ENCODE data around the gene DOCK8.

DNA sequence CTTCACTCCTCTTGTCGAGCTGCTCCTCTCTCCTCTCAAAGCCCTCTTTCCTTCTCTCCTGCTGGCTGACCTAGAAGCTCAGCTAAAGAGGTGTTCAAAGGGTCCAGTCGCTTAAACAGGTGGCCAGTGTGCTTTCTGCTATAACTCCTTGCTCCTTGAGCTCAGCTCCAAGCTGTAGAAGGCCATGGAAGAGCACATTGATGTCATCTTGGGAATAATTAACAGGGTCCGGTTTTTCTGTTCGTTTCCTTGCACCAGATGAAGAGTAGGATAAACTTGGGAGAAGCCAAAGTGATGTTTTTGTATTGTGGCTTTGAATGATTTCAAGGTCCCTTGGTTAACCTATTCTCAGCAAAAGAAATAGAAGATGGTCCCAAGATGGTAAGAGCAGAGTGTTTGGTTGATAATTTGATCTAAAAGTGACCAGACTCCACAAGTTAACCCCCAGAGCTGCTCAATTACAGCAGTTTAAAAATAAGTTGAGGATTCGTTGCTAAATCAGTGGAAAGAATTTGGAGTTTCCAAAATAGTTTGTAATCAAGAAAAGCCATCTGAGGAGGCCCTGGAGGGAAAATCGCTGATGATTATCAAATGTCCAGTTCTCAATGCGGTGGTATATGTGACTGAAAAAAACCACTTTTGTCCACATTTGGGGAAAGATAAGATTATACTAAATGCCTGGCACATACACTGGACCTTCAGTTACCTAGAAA lies 148.1 kb downstream of the DOCK8 start:
- TF ChIP-seq, protein P1, sequence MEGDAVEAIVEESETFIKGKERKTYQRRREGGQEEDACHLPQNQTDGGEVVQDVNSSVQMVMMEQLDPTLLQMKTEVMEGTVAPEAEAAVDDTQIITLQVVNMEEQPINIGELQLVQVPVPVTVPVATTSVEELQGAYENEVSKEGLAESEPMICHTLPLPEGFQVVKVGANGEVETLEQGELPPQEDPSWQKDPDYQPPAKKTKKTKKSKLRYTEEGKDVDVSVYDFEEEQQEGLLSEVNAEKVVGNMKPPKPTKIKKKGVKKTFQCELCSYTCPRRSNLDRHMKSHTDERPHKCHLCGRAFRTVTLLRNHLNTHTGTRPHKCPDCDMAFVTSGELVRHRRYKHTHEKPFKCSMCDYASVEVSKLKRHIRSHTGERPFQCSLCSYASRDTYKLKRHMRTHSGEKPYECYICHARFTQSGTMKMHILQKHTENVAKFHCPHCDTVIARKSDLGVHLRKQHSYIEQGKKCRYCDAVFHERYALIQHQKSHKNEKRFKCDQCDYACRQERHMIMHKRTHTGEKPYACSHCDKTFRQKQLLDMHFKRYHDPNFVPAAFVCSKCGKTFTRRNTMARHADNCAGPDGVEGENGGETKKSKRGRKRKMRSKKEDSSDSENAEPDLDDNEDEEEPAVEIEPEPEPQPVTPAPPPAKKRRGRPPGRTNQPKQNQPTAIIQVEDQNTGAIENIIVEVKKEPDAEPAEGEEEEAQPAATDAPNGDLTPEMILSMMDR (IDR thresholded peaks at IDR 0.05; ENCODE audit: low read length) = no peak
- no peak for TF ChIP-seq EZH2 (optimal IDR thresholded peaks at IDR 0.05; ENCODE audit: low read depth, low read length)
